HepG2 (cell line): ENCODE data around the gene TACC2.

Experiments
- DNMT3B ChIP-seq: conservative IDR thresholded peaks from 2 replicates; pipeline ENCODE4 v1.6.1; 2016; ENCODE audit warnings: missing biosample characterization, control low read depth
- FOSL1 ChIP-seq: sonication (generic); formaldehyde crosslinking; IDR thresholded peaks from 2 replicates; pipeline ENCODE4 v1.9.0; 2021; ENCODE audit warnings: missing genetic modification reagents, borderline replicate concordance
- HNRNPH1 ChIP-seq: fragments of 200-400 bp; formaldehyde crosslinking; optimal IDR thresholded peaks from 2 replicates; pipeline ENCODE3; 2017; ENCODE audit warnings: mild to moderate bottlenecking, low read depth, low read length
- ZNF281 ChIP-seq: sonication (generic); formaldehyde crosslinking; IDR thresholded peaks from 2 replicates; pipeline ENCODE4 v1.4.0; 2020; ENCODE audit warnings: missing genetic modification reagents, borderline replicate concordance
- TF ChIP-seq, protein P1 (sequence below): sonication (generic); IDR thresholded peaks from 2 replicates; pipeline ENCODE4 v1.6.1; 2016; ENCODE audit warnings: low read depth, borderline replicate concordance
- TF ChIP-seq, protein P2 (sequence below): IDR thresholded peaks from 2 replicates; pipeline ENCODE4 v1.6.1; 2016

GRCh38 chr10:121978511-121978910, 10.5 kb upstream of the TACC2 start:
- TF ChIP-seq, protein P1, sequence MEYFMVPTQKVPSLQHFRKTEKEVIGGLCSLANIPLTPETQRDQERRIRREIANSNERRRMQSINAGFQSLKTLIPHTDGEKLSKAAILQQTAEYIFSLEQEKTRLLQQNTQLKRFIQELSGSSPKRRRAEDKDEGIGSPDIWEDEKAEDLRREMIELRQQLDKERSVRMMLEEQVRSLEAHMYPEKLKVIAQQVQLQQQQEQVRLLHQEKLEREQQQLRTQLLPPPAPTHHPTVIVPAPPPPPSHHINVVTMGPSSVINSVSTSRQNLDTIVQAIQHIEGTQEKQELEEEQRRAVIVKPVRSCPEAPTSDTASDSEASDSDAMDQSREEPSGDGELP, result no peak
- TF ChIP-seq ZNF281 (no peak), HNRNPH1 (no peak), DNMT3B (CRISPR knock-in tag) (no peak), FOSL1 (no peak)
- TF ChIP-seq, protein P2, sequence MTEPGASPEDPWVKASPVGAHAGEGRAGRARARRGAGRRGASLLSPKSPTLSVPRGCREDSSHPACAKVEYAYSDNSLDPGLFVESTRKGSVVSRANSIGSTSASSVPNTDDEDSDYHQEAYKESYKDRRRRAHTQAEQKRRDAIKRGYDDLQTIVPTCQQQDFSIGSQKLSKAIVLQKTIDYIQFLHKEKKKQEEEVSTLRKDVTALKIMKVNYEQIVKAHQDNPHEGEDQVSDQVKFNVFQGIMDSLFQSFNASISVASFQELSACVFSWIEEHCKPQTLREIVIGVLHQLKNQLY, result no peak
